GM18520 (cell line): ENCODE measurements around the gene STXBP4.
"Not testable (repeated sequence)": the region's sequence is repeated elsewhere in the genome, so short reads cannot be mapped to it uniquely, and the experiment has no call there.

Source experiments
- ATAC-seq: cut with Tn5 transposase; IDR thresholded peaks from one replicate; pipeline ENCODE4 v1.9.1; 2021; ENCODE audit not compliant: unreplicated experiment

Gene STXBP4

GRCh38 chr17:55038291-55038690, 69.7 kb downstream of the STXBP4 start:
- ATAC-seq = no peak

DNA sequence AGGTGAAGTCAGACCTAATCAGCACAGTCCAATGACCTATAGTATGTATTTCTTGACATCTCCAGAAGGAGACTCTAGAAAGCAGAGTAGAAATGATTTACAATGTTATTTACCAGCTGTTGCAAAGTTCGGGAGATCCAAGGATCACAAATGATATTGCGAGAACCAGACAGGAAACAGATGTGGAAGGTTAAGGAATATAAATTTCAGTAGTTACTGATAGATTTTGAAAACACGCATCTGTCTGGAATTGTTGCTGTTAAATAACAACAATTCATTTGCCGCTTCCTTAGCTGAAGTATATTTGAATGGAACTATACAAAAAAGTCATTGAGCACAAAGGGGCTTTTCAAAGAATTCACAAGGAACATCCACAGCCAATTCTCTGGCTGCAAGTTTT, 72.0 kb downstream of the STXBP4 start:
- ATAC-seq = no peak

DNA sequence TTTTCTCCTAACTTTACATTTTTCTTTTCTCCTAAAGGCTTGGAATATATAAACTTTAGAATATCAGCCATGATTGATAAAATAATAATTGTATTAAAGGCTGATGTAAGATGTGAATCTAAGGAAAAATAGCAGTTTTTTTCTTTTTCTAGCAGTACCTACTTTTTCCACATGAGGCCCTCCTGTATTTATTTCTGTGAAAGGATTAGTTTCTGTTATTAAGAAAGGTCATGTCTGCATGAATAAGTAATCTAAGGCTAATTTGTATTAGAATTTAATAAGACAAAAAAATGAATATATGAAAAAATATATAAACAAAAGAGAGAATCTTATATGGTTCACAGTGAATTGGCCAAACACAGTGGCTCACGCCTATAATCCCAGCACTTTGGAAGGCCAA, 85.3 kb downstream of the STXBP4 start:
- ATAC-seq = no peak

- no peak for ATAC-seq
Observed at GRCh38 chr17:55054429-55054828, 85.9 kb downstream of the STXBP4 start.

DNA sequence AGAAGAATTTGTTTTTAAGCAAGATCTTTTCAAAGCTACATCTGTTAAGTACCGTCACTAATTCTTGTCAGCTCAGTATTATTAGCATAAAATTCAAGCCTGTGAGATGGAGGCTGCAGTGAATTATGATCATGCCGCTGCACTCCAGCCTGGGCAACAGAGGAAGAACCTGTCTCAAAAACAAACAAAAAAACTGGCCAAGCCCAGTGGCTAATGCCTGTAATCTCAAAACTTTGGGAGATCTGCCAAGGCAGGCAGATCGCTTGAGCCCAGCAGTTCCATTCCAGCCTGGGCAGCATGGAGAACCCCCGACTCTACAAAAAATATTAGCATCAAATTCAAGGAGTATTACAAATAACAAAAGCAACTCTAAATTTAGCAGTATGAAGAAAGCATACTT, 88.0 kb downstream of the STXBP4 start:
- no peak for ATAC-seq

- no peak for ATAC-seq
Observed at GRCh38 chr17:55057184-55057583, 88.6 kb downstream of the STXBP4 start.

GRCh38 chr17:55059724-55060123, 91.2 kb downstream of the STXBP4 start:
- no peak for ATAC-seq

GRCh38 chr17:55062921-55063320, 94.4 kb downstream of the STXBP4 start:
- no peak for ATAC-seq

DNA sequence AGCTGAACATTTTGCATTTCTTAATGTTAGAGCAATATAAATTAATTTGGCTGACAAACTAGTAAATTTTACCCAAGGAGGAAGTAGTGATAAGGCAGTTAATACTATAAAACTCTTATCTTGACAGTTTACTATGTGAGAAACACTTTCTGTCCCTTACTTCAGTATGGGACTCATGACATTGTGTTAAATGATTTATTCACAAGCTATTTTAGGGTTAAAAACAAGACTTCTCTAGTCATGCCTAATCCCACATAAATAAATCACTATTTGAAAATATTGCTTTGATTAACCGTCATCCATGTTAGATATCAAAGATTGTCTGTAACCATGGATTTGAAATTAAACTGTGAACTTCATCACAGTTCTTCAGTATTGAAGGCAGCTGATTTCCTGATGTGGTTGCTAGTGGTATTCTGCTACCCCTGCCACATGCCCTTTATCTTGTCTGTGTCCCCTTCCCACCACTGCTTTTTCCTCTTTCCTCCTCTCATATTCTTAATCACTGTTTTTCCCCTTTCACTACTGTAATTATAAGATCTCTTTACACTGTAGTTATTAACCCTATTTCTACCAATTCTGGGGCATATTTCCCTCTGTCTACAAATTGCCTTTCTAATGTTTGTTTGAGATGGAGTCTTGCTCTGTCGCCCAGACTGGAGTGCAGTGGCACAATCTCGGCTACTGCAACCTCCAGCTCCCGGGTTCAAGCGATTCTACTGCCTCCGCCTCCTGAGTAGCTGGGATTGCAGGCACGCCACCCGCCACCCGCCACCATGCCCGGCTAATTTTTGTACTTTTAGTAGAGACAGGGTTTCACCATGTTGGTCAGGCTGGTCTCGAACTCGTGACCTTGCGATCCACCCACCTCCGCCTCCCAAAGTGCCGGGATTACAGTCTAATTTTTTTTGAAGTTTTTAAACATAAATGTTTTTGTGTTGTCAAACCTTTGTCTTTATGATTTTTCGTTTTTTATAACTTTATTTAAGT, 95.6 kb downstream of the STXBP4 start:
- no peak for ATAC-seq

GRCh38 chr17:55067697-55068439, 99.3 kb downstream of the STXBP4 start:
- no peak for ATAC-seq

DNA sequence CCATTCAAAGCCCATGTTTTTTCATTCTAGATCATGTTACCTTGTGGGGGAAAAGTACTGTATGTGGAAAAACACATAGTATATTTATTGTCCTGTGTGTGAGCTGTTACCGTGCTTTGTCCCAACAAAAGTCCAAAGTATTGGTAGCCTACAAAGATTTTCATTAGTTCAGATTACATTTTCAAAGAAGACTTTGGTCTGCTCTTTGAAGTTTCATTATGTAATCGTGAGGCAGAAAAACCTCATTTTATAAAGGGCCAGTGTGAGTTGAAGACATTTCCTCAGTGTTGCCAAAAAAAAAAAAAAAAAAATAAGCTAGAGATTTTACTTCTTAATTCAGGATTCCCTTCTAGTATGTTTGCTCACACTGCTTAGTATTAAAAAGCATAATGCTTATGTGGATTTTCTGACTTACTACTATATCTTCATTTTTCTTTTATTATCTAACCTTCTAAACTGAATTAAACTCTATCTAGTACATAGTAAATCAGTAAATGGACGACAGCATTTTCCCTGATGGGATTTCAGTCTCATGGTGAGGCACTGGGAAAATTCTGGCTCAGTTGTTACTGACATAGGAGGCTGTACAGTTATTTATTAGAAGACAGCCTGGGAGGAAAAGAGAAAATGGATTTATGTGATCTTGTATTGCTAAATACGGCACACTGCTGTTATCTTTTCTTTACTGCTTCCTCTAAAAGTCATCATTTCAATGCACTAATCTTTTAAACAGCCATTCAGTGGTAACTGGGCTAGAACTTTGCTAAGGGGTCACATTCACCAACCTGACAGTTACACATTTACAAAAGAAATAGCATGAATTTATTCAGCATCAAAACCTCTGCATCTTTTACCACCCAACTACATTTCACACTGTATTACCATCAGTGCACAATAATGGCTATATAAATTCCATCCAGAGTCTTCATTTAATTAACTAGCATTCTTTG, 100.6 kb downstream of the STXBP4 start:
- ATAC-seq = no peak

GRCh38 chr17:55069983-55070529, 101.5 kb downstream of the STXBP4 start:
- ATAC-seq = no peak

GRCh38 chr17:55072898-55073297, 104.3 kb downstream of the STXBP4 start:
- no peak for ATAC-seq

DNA sequence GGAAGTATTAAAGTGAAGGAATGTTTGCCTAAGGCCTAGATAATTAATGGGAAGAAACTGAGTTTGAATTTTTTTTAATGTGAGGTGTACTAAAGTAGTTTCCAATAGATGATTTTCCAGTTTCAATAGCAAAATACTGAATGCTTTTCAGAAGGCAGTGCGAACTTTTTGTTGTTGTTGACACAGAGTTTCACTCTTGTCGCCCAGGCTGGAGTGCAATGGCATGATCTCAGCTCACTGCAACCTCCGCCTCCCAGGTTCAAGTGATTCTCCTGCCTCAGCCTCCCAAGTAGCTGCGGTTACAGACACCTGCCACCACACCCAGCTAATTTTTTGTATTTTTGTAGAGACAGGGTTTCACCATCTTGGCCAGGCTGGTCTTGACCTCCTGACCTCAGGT, 104.9 kb downstream of the STXBP4 start:
- ATAC-seq = not testable (repeated sequence)

DNA sequence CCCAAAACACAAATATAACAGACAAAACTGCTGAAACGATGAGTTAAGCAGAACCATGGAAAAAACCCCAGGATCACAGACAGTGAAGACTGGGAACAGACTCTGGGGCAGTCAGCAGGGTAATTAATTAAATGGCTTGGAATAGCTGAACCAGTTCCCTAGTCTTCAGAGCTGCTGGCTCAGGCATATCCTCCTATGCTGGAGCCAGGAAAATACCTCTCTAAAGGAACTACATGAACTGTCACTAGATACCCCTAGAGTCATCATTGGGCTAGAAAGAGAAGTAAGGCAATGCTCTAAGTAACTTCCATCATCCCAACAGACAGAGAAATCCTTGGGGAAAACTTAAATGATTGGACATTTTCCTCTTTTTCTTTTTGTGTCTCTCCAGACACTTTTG, 113.0 kb downstream of the STXBP4 start:
- no peak for ATAC-seq

DNA sequence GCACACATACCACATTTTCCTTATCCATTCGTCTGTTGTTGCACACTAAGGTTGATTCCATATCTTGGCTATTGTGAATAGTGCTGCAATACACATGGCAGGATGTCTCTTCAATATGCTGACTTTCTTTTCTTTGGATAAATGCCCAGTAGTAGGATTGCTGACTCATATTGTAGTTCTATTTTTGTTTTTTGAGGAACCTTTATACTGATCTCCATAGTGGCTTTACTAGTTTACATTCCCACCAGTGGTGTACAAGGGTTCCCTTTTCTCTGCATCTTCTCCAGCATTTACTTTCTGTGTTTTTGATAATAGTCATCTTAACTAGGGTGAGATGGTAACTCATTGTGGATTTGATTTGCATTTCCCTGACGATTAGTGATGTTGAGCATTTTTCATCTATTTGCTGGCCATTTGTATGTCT, 118.1 kb downstream of the STXBP4 start:
- ATAC-seq = no peak

- no peak for ATAC-seq
Observed at GRCh38 chr17:55089256-55089655, 120.7 kb downstream of the STXBP4 start.

DNA sequence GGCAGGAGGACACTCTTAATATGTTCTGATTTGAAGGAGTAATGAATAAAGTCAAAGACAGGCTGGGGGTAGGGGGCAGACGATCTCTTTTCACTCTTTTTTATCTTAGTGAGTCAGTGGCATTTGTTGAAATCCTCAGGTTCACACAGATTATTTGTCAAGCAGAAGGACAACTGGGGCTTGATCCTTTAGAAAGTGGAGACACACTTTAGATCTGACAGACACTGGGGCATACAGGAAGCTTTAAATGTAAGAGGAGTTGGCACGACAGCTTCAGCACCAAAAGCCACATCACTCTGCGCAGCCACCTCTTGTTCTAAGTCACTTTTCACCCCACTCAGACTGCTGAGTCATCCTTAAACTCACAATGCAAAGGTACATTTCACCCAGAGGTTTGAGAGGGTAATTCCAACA, 121.5 kb downstream of the STXBP4 start:
- peak; percentile 99 for ATAC-seq

DNA sequence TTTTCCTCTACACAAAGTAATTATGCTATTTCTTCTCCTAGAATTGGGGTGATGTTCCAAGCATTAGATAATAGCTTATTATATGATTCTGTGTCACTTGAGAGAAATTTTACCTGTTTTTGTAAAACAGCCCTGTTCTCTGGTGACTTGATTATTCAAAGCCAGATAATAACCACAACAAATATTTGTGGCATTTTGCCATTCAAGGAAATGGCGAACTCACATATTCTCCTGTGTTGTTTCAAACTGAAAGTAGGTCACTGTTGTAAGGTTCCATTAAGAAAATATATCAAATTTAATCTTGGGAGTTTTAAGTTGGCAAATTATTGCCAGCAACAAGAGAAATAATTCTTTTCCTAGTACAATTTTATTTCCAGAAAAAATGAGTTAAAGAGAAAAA, 124.8 kb downstream of the STXBP4 start:
- ATAC-seq = no peak

- no peak for ATAC-seq
Observed at GRCh38 chr17:55098765-55099164, 130.2 kb downstream of the STXBP4 start.

DNA sequence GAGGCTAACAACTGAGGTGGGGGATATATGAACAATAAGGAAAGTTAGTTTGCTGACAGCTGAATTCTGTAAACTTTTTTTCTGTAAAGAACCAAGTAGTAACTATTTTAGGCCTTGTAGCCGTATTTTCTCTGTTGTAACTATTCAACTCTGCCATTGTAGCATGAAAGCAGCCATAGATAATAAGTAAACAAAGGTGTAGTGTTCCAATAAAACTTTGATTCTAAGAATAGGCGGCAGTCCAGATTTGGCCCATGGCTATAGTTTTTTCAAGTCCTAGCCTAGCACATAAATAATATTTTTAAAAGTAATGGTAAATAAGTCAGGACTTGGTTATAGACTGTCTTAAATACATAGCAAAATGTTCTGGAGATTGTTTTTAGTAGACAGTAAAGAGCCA, 142.0 kb downstream of the STXBP4 start:
- ATAC-seq = no peak
